Effector CD8-positive, alpha-beta T cell (primary cell): ENCODE results near the gene CACNA1A.

Experiments used
- DNase-seq: peaks from one replicate; lab custom pipeline; 2025; lab: John Stamatoyannopoulos, UW

CACNA1A gene

DNA sequence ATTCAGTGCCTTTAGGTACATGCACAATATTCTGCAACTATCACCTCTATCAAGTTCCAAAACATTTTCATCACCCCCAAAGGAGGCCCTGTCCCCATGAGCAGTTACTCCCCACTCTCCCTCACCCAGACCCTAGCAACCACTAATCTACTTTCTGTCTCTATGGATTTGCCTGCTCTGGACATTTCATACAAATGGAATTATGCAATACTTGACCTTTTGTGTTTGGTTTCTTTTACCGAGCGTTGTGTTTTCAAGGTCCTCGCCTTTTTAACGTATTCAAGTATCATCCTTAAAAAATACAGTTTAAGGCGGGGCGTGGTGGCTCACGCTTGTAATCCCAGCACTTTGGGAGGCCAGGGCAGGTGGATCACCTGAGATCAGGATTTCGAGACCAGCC lies 196.4 kb downstream of the CACNA1A start:
- no peak for DNase-seq

GRCh38 chr19:13303381-13304129 lies 202.7 kb downstream of the CACNA1A start:
- no peak for DNase-seq

DNA sequence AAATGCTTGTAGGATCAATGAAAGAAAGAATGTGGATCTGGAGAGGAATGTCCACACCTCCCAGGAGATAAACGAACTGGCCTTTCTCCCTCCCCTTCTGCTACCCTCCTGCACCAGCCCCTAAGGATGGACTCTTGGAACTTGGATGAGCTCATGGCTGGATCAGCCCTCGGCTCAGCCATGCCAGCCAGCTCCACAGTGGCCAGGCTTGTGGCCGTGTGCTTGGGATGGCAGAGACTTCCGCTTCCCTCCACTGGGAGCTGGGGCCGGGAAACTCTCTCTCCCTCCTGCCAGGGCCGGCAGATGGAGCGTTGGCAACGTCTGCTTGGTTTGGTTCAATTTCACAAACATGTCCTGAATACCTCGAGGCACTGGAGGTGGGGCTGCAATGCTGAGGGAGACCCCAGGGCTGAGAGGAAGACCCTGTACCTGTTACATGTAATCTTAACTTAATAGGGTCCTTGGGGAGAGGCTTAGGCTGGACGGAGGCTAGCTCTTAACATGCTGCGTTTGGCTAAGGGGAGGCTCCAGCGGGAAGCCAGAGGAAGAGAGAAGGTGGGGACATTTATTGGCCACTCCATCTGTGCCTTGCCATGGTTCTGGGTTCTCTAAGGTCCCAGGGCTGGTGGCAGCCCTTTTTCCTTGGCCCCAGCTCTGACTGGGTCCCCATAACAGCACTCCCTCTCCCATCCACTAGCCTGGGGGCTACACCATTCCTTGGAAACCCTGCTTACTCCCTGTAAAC lies 203.6 kb downstream of the CACNA1A start:
- no peak for DNase-seq

DNA sequence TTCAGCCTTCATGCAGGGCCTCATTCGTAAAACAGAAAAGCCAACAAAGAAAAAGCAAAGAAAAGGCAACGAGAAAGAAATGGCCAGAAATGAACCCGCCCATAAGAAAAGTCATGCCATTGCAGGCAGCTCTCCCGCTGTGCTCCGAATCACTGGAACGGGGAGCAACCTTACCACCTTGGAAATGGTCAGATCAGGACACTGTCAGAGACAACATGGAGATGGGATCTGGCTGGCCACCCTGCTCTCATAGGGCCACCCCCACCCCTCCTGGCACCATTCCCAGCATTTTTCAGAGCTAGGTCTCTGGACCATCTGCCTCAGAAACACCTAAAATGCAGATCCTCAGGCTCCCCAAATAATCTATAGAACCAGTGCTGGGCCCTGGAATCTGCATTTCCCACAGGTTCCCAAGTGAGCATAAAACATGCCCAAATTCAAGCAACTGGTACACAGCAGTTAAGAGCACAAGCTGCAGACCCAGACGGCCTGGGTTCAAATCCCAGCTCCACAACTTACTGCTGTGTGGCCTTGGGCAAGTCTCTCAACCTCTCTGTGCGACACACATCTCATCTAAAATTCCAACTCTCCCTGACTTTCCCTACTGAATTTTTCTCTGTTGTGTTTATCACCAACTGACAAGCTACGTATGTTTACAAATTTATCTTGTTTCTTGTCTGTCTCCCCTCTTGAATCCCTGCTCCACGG lies 204.5 kb downstream of the CACNA1A start:
- no peak for DNase-seq

GRCh38 chr19:13300421-13301030 lies 205.8 kb downstream of the CACNA1A start:
- no peak for DNase-seq

DNA sequence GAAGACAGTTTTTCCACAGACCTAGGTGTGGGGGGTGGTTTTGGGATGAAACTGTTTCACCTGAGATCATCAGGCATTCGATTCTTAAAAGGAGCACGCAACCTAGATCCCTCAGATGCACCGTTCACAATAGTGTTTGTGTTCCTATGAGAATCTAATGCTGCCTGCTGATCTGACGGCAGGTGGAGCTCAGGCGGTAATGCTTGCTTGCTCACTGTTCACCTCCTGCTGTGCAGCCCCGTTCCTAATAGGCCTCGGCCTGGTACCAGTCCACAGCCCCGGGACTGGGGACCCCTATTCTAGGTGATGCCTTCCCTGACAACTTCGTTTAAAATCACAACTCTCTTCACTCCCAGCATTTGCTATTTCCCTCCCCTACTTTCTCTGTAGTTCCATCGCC lies 206.4 kb downstream of the CACNA1A start:
- DNase-seq: no peak

- DNase-seq: no peak
Observed at GRCh38 chr19:13298565-13299481, 207.5 kb downstream of the CACNA1A start.

- DNase-seq: no peak
Observed at GRCh38 chr19:13297023-13297422, 209.3 kb downstream of the CACNA1A start.

- DNase-seq: no peak
Observed at GRCh38 chr19:13294812-13295567, 211.3 kb downstream of the CACNA1A start.

GRCh38 chr19:13291913-13292312 lies 214.4 kb downstream of the CACNA1A start:
- no peak for DNase-seq

DNA sequence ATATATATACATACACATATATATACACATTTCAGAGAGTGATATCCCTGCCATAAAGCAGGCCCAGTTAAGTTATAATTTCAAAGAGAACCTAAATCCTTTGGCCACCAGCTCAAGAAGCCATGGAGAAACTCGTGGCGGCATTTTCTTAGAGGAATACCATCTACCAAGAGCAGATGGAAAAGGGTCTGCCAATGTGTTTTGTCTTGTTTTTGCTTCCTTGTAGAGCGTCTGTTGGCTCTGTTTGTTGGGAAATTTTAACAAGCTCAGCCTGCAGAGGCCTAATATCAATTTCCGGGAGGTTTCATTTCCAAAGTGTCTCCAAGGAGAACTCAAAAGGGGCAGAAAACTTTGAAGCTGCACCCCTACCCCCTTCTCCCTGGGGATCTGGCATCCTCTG lies 215.5 kb downstream of the CACNA1A start:
- DNase-seq: no peak

DNA sequence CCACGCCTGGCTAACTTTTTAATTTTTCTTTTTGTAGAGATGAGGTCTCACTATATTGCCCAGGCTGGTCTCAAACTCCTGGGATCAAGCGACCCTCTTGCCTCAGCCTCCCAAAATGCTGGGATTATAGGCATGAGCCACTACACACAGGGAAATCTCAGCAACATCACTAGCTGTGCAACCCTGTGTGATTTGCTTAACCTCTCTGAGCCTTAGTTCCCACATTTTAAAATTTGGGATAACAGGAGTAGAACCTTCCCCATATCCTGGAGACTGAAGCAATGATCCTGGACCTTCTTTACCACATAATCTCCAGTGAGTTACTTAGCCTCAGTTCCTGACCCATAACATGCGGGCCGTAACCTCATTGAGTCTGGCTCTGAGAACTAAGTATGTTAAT lies 217.0 kb downstream of the CACNA1A start:
- no peak for DNase-seq

GRCh38 chr19:13286195-13286985 lies 219.9 kb downstream of the CACNA1A start:
- DNase-seq: no peak

- no peak for DNase-seq
Observed at GRCh38 chr19:13284929-13285928, 221.1 kb downstream of the CACNA1A start.

- no peak for DNase-seq
Observed at GRCh38 chr19:13283871-13284270, 222.4 kb downstream of the CACNA1A start.

- no peak for DNase-seq
Observed at GRCh38 chr19:13282486-13283065, 223.7 kb downstream of the CACNA1A start.

DNA sequence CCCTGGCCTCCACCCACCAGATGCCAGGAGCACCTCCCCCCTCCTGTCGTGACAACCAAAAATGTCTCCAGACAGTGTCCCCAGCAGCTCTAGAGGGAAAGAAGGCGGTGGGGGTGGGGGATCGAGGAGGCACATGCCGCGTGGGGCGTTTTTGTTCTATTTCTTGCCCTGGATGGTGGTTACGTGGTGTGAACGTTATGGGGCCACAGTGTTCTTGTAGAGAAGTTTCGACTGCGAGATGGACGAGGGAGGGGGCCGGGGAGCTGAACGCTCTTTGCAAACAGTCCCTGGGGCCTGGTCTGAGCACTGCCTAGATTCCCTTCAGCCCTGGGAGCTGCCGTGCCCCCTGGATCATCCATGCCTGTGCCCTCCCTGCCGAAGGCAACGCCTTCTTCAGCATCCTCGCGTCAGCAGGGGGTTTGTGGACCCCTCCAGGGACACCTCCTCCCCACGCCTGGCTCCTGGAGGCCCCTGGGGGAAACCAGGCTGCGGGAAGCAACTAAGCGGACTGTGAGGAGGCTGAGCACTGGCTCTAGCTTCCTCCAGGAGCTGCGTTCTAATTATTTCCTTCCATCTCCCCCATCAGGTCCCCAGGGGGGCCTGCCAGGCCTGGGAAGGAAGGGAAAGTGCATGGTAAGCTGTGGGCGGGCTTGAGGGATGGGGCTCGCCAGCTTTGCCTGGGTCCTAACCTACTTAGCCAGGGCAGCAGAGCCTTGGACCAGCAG lies 224.6 kb downstream of the CACNA1A start:
- DNase-seq: no peak
